ENCODE measurements around the gene OGN. TPM values are rescaled to one million over a fixed set of nuclear protein-coding genes. Genes with fewer than 3 reads are reported as not detected.

Gene OGN
- total and polyA plus RNA-seq, 2 of the 13 experiments (the other 11 are each of a cell fraction or from before 2014, with no cell fraction given), result not detected

DNA sequence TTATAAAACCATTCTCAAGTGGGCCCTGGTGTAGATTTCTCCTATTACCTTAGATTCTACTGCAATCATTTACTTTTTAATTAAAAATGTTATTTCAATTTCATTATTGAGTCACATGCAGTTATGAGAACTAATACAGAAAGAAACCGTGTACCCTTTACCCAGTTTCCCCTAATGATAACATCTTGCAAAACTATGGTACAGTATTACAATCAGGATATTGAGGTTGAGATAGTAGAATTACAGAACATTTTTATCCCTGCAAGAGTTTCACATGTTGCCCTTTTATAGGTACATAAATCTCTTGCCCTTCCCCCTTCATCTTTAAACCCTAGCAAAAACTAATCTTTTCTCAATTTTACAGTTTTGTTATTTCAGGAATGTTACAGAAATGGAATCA lies 30.9 kb upstream of the OGN start:
- no peaks in the 10 kb centered on the region for H3K9me3 ChIP-seq (ENCODE audit: low read length)
- H3K27me3 ChIP-seq (ENCODE audit: control insufficient read depth in 1 of 2, insufficient read depth in 2 of 2, low read length in 2 of 2), result no peaks in the 10 kb centered on the region
- intact Hi-C loops (cut with micrococcal nuclease; ENCODE audit: unreplicated experiment), result loop anchor here (5.0 kb wide), 1 partner anchor 298 kb away; no protein-coding TSS in a partner anchor
- DNase-seq (ENCODE audit: low spot score), result no peak
- H4K20me1 ChIP-seq (ENCODE audit: insufficient read depth, low read length), result no peaks in the 10 kb centered on the region
- H3K4me3 ChIP-seq (replicated peaks in 1 of 3; ENCODE audit: insufficient read depth in 1 of 3, low read depth in 2 of 3, low read length in 3 of 3), result no peak overlapping the region
- H3K27ac ChIP-seq (ENCODE audit: extremely low read length, insufficient read depth, low read length), result no peak overlapping the region
- no peak overlapping the region for H2AFZ ChIP-seq (ENCODE audit: low read length)
- no peak for FAIRE-seq
- no peaks in the 10 kb centered on the region for H3K4me1 ChIP-seq (ENCODE audit: insufficient read depth, low read length)
- no peaks in the 10 kb centered on the region for H3K36me3 ChIP-seq (replicated peaks in 1 of 2; ENCODE audit: control insufficient read depth in 1 of 2, insufficient read depth in 2 of 2, low read length in 2 of 2)
- no peak for TF ChIP-seq MEF2D (CRISPR knock-in tag; IDR thresholded peaks at IDR 0.05)
- no peak for TF ChIP-seq FOSL1 (CRISPR knock-in tag; IDR thresholded peaks at IDR 0.05; ENCODE audit: borderline replicate concordance)
- TF ChIP-seq, protein P1, sequence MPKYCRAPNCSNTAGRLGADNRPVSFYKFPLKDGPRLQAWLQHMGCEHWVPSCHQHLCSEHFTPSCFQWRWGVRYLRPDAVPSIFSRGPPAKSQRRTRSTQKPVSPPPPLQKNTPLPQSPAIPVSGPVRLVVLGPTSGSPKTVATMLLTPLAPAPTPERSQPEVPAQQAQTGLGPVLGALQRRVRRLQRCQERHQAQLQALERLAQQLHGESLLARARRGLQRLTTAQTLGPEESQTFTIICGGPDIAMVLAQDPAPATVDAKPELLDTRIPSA (CRISPR knock-in tag; IDR thresholded peaks at IDR 0.05; ENCODE audit: borderline replicate concordance), result no peak
- TF ChIP-seq, protein P2, sequence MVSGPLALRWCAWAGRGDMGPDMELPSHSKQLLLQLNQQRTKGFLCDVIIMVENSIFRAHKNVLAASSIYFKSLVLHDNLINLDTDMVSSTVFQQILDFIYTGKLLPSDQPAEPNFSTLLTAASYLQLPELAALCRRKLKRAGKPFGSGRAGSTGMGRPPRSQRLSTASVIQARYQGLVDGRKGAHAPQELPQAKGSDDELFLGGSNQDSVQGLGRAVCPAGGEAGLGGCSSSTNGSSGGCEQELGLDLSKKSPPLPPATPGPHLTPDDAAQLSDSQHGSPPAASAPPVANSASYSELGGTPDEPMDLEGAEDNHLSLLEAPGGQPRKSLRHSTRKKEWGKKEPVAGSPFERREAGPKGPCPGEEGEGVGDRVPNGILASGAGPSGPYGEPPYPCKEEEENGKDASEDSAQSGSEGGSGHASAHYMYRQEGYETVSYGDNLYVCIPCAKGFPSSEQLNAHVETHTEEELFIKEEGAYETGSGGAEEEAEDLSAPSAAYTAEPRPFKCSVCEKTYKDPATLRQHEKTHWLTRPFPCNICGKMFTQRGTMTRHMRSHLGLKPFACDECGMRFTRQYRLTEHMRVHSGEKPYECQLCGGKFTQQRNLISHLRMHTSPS (CRISPR knock-in tag; IDR thresholded peaks at IDR 0.05; ENCODE audit: low read depth), result no peak
- TF ChIP-seq, protein P3, sequence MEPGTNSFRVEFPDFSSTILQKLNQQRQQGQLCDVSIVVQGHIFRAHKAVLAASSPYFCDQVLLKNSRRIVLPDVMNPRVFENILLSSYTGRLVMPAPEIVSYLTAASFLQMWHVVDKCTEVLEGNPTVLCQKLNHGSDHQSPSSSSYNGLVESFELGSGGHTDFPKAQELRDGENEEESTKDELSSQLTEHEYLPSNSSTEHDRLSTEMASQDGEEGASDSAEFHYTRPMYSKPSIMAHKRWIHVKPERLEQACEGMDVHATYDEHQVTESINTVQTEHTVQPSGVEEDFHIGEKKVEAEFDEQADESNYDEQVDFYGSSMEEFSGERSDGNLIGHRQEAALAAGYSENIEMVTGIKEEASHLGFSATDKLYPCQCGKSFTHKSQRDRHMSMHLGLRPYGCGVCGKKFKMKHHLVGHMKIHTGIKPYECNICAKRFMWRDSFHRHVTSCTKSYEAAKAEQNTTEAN (CRISPR knock-in tag; conservative IDR thresholded peaks at IDR 0.05), result no peak
- no peak for TF ChIP-seq SKI (IDR thresholded peaks at IDR 0.05; ENCODE audit: partially characterized antibody)
- TF ChIP-seq, protein P4, sequence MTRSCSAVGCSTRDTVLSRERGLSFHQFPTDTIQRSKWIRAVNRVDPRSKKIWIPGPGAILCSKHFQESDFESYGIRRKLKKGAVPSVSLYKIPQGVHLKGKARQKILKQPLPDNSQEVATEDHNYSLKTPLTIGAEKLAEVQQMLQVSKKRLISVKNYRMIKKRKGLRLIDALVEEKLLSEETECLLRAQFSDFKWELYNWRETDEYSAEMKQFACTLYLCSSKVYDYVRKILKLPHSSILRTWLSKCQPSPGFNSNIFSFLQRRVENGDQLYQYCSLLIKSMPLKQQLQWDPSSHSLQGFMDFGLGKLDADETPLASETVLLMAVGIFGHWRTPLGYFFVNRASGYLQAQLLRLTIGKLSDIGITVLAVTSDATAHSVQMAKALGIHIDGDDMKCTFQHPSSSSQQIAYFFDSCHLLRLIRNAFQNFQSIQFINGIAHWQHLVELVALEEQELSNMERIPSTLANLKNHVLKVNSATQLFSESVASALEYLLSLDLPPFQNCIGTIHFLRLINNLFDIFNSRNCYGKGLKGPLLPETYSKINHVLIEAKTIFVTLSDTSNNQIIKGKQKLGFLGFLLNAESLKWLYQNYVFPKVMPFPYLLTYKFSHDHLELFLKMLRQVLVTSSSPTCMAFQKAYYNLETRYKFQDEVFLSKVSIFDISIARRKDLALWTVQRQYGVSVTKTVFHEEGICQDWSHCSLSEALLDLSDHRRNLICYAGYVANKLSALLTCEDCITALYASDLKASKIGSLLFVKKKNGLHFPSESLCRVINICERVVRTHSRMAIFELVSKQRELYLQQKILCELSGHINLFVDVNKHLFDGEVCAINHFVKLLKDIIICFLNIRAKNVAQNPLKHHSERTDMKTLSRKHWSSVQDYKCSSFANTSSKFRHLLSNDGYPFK (CRISPR knock-in tag; IDR thresholded peaks at IDR 0.05; ENCODE audit: borderline replicate concordance), result no peak
- no peaks in the 10 kb centered on the region for H3K79me2 ChIP-seq (ENCODE audit: insufficient read depth, low read length)
- BruUV-seq (replicated peaks), result no TSS peak
- WGBS (ENCODE audit: low lambda C conversion rate), result 69% methylated on average over 1 of the region's 1 CpG
- CTCF ChIA-PET (ENCODE audit: low intra/inter-chr PET ratio, low total read pairs), result no interaction called here
- no peak for ATAC-seq
- POLR2A ChIA-PET, result no interaction called here
- H3K9ac ChIP-seq (ENCODE audit: insufficient read depth, low read depth, low read length), result no peak overlapping the region
- H3K4me2 ChIP-seq (ENCODE audit: low read depth, low read length), result no peak overlapping the region
- in situ Hi-C loops (cut with HindIII; ENCODE audit: extremely low pct_ligation_motif_present, low pct_unique_long_range_greater_than_20kb), result loop anchor here (25.0 kb wide), 1 partner anchor 298 kb away; no protein-coding TSS in a partner anchor

Measured in HepG2 (cell line).